ENCODE data around the gene MYO1D.

The MYO1D gene

DNA sequence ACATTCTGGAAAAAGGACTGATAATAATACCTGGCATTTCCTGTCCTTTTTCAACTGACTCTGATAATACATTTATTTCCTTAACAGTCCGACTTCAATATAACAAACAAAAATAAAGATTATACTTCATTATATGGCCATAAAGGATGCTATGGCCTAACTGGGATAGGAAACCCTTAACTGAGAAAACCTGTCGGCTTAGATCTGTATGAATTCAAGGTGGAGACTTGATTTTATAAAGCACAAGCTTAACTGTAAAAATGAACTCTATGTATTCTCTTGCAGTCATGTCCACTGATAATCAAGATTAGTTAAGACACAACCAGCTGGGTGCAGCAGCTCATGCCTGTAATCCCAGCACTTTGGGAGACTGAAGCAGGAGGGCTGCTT lies 102.2 kb downstream of the MYO1D start:
- no peak overlapping the region for H3K27ac ChIP-seq (ENCODE audit: low read depth, low read length)
- peaks cover 0 to 6% (median 5%) of the 10 kb centered on the region in 5 donors for H3K4me1 ChIP-seq (ENCODE audit: control insufficient read depth in 5 of 5, insufficient read depth in 5 of 5, low read length in 5 of 5)
- H3K9me3 ChIP-seq (ENCODE audit: control insufficient read depth in 5 of 5, low read length in 5 of 5) = no peaks in the 10 kb centered on the region
- H3K4me3 ChIP-seq (ENCODE audit: low read depth in 1 of 5, low read length in 5 of 5) = no peak overlapping the region
- H3K36me3 ChIP-seq (ENCODE audit: control insufficient read depth in 5 of 5, insufficient read depth in 5 of 5, low read length in 5 of 5) = peaks cover 0 to 3% (median 0%) of the 10 kb centered on the region in 5 donors
- peaks cover 0 to 4% (median 0%) of the 10 kb centered on the region in 5 donors for H3K27me3 ChIP-seq (ENCODE audit: control insufficient read depth in 5 of 5, insufficient read depth in 4 of 5, low read length in 5 of 5)
- H3K9ac ChIP-seq (ENCODE audit: low read length in 5 of 5) = no peak overlapping the region

DNA sequence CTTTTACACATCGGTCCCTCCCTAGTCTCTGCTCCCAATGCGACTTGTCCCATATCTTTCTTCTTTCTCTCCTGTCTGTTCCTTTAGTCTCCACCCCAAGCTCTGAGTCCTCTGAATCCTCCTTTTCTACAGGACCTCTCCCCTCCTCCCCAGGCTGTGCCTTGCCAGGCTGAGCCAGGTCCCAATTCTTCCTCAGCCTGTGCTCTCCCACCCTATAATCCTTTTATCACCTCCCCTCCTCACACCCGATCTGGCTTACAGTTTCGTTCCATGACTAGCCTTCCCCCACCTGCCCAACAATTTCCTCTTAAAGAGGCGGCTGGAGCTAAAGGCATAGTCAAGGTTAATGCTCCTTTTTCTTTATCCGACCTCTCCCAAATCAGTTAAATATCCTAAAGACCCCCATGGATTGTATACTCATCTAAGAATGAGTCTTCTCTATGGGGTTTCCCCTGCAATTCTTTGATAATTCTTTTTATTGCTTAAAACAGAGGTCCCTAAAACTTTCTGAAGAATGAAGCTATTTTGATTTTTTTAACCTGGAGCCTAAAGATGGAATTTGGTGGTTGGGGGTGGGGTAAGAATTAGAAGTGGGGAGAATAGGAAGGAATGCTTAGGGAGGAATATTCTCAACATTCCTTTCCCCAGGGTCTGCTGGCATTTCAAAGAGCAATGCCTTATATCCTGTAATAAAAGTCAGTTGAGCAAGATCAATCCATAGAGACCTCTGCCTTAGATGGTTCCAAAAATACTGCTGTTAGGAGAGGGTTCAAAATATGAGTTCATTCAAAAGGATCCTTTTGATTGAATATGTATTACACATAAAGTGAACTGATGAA lies 102.8 kb downstream of the MYO1D start:
- H3K27me3 ChIP-seq (ENCODE audit: control insufficient read depth in 5 of 5, insufficient read depth in 4 of 5, low read length in 5 of 5) = peaks cover 0 to 4% (median 0%) of the 10 kb centered on the region in 5 donors
- H3K27ac ChIP-seq (ENCODE audit: low read depth, low read length) = no peak overlapping the region
- peaks cover 0 to 6% (median 5%) of the 10 kb centered on the region in 5 donors for H3K4me1 ChIP-seq (ENCODE audit: control insufficient read depth in 5 of 5, insufficient read depth in 5 of 5, low read length in 5 of 5)
- no peak overlapping the region for H3K9ac ChIP-seq (ENCODE audit: low read length in 5 of 5)
- peaks cover 0 to 3% (median 0%) of the 10 kb centered on the region in 5 donors for H3K36me3 ChIP-seq (ENCODE audit: control insufficient read depth in 5 of 5, insufficient read depth in 5 of 5, low read length in 5 of 5)
- no peak overlapping the region for H3K4me3 ChIP-seq (ENCODE audit: low read depth in 1 of 5, low read length in 5 of 5)
- H3K9me3 ChIP-seq (ENCODE audit: control insufficient read depth in 5 of 5, low read length in 5 of 5) = no peaks in the 10 kb centered on the region

DNA sequence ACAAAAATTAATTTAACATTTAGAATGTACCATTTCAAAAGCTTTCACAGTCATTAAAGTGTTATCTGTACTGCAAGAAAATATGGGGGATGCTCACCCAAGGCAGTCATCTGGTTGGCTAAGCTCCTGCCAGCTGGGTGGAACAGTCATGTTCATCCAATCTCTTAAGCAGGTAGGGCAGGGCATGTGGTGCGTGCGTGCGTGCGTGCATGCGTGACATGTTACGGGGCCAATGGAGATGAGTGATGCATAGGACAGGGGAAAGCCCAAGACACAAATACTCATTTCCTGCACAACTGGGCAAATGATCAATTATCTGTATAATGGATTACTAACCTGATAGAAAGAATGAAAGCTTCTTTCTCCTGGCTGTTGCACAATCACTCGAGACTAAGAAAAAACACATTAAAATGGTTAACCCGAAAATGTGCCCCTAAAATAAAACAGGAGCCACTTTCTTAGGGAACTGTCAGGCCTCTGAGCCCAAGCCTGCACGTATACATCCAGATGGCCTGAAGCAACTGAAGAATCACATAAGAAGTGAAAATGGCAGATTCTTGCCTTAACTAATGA lies 104.4 kb downstream of the MYO1D start:
- no peaks in the 10 kb centered on the region for H3K9me3 ChIP-seq (ENCODE audit: control insufficient read depth in 5 of 5, low read length in 5 of 5)
- H3K9ac ChIP-seq (ENCODE audit: low read length in 5 of 5) = no peak overlapping the region
- H3K4me1 ChIP-seq (ENCODE audit: control insufficient read depth in 5 of 5, insufficient read depth in 5 of 5, low read length in 5 of 5) = peaks cover 0 to 6% (median 5%) of the 10 kb centered on the region in 5 donors
- H3K36me3 ChIP-seq (ENCODE audit: control insufficient read depth in 5 of 5, insufficient read depth in 5 of 5, low read length in 5 of 5) = peaks cover 0 to 8% (median 3%) of the 10 kb centered on the region in 5 donors
- no peak overlapping the region for H3K27ac ChIP-seq (ENCODE audit: low read depth, low read length)
- H3K27me3 ChIP-seq (ENCODE audit: control insufficient read depth in 5 of 5, insufficient read depth in 4 of 5, low read length in 5 of 5) = peaks cover 0 to 4% (median 0%) of the 10 kb centered on the region in 5 donors
- no peak overlapping the region for H3K4me3 ChIP-seq (ENCODE audit: low read depth in 1 of 5, low read length in 5 of 5)

DNA sequence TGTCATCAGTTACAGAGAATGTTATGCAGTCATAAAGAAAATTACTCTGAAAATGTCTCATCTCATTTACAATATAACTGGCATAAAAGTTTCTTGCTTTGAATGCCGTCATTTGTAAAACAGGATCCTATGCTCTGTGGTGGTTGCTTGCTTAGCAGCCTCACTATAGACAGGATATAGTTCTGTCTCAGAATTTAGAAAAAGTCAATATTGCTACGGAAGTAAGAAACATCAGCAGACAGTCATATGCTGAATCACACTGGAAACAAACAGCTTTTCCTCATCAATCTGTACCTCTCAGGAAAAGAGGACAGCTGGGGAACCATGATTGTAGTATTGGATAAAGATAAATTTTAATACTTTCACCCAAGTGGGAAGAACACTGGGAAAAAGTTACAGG lies 105.5 kb downstream of the MYO1D start:
- H3K36me3 ChIP-seq (ENCODE audit: control insufficient read depth in 5 of 5, insufficient read depth in 5 of 5, low read length in 5 of 5) = peaks cover 0 to 14% (median 5%) of the 10 kb centered on the region in 5 donors
- no peak overlapping the region for H3K27ac ChIP-seq (ENCODE audit: low read depth, low read length)
- no peak overlapping the region for H3K4me3 ChIP-seq (ENCODE audit: low read depth in 1 of 5, low read length in 5 of 5)
- no peak overlapping the region for H3K9ac ChIP-seq (ENCODE audit: low read length in 5 of 5)
- H3K4me1 ChIP-seq (ENCODE audit: control insufficient read depth in 5 of 5, insufficient read depth in 5 of 5, low read length in 5 of 5) = peaks cover 0 to 6% (median 5%) of the 10 kb centered on the region in 5 donors
- no peaks in the 10 kb centered on the region for H3K9me3 ChIP-seq (ENCODE audit: control insufficient read depth in 5 of 5, low read length in 5 of 5)
- H3K27me3 ChIP-seq (ENCODE audit: control insufficient read depth in 5 of 5, insufficient read depth in 4 of 5, low read length in 5 of 5) = no peaks in the 10 kb centered on the region

DNA sequence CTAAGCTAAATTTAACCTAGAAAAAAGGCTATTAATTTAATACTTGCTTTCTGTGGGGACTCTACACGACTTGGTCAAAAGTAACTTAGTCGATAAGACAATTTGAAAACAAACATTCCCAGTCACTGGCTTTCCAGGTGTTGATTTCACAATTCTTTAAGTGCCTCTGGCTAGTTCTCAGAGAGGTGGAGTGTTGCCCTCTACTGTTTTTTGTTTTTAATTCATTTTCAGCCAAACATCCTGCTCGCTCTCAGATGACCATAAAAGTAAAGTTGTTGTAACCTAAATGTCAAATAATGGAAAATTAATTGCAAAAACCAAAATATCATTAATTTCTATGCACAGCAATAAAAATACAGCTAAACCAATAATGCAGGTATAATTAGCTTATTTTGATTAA lies 107.1 kb downstream of the MYO1D start:
- no peaks in the 10 kb centered on the region for H3K27me3 ChIP-seq (ENCODE audit: control insufficient read depth in 5 of 5, insufficient read depth in 4 of 5, low read length in 5 of 5)
- no peak overlapping the region for H3K9ac ChIP-seq (ENCODE audit: low read length in 5 of 5)
- no peak overlapping the region for H3K27ac ChIP-seq (ENCODE audit: low read depth, low read length)
- H3K4me3 ChIP-seq (ENCODE audit: low read depth in 1 of 5, low read length in 5 of 5) = no peak overlapping the region
- no peaks in the 10 kb centered on the region for H3K9me3 ChIP-seq (ENCODE audit: control insufficient read depth in 5 of 5, low read length in 5 of 5)
- peaks cover 0 to 6% (median 5%) of the 10 kb centered on the region in 5 donors for H3K4me1 ChIP-seq (ENCODE audit: control insufficient read depth in 5 of 5, insufficient read depth in 5 of 5, low read length in 5 of 5)
- peaks cover 0 to 14% (median 5%) of the 10 kb centered on the region in 5 donors for H3K36me3 ChIP-seq (ENCODE audit: control insufficient read depth in 5 of 5, insufficient read depth in 5 of 5, low read length in 5 of 5)

DNA sequence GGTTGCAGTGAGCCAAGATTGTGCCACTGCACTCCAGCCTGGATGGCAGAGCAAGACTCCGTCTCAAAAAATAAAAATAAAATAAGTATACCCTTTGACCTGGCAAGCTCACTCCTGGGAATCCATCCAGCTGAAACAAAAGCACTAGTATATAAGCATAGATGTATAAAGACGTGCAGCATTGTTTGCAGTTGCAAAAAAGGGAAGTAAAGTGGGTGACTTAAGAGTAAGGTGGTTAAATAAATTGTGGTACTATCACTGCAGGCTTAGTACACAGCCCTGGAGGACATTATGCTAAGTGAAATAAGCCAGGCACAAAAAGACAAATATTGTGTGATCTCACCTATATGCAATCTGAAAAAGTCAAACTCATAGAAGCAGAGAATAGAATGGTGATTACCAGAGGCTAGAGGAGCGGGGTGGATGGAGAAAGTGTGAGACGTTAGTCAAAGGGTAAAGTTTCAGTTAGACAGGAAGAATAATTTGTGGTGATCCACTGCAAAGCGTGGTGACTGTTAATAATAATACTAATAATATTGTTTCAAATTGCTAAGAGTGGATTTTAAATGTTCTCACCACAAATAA lies 113.0 kb downstream of the MYO1D start:
- Histone ChIP-seq H3K36me3 (ENCODE audit: control insufficient read depth in 5 of 5, insufficient read depth in 5 of 5, low read length in 5 of 5) (peaks cover 0 to 21% (median 7%) of the 10 kb centered on the region in 5 donors), H3K27me3 (ENCODE audit: control insufficient read depth in 5 of 5, insufficient read depth in 4 of 5, low read length in 5 of 5) (no peaks in the 10 kb centered on the region), H3K9me3 (ENCODE audit: control insufficient read depth in 5 of 5, low read length in 5 of 5) (no peaks in the 10 kb centered on the region), H3K27ac (ENCODE audit: low read depth, low read length) (no peak overlapping the region), H3K9ac (ENCODE audit: low read length in 5 of 5) (no peak overlapping the region), H3K4me3 (ENCODE audit: low read depth in 1 of 5, low read length in 5 of 5) (no peak overlapping the region), H3K4me1 (ENCODE audit: control insufficient read depth in 5 of 5, insufficient read depth in 5 of 5, low read length in 5 of 5) (no peaks in the 10 kb centered on the region)

DNA sequence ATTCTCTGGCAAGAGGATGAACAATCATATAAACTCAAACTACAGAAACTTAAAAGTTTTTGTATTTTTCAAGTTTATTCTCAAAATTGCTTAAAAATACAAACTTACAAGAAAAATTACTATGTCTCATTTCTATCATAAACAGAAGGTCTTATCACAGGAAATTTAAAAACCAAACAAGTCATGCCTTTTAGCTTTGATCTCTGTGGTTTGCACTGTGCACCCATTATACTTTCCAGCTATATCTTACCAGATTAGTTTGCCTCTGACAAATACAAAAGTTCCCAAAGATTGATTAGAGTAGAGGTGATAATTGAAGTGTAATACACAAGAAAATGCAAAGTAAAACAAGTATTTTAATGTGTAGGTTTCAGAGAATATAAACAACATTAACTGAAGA lies 117.4 kb downstream of the MYO1D start:
- Histone ChIP-seq H3K27ac (ENCODE audit: low read depth, low read length) (no peak overlapping the region), H3K36me3 (ENCODE audit: control insufficient read depth in 5 of 5, insufficient read depth in 5 of 5, low read length in 5 of 5) (peaks cover 0 to 7% (median 3%) of the 10 kb centered on the region in 5 donors), H3K4me1 (ENCODE audit: control insufficient read depth in 5 of 5, insufficient read depth in 5 of 5, low read length in 5 of 5) (peaks cover 0 to 5% (median 0%) of the 10 kb centered on the region in 5 donors), H3K9me3 (ENCODE audit: control insufficient read depth in 5 of 5, low read length in 5 of 5) (no peaks in the 10 kb centered on the region), H3K27me3 (ENCODE audit: control insufficient read depth in 5 of 5, insufficient read depth in 4 of 5, low read length in 5 of 5) (no peaks in the 10 kb centered on the region), H3K4me3 (ENCODE audit: low read depth in 1 of 5, low read length in 5 of 5) (no peak overlapping the region), H3K9ac (ENCODE audit: low read length in 5 of 5) (no peak overlapping the region)

DNA sequence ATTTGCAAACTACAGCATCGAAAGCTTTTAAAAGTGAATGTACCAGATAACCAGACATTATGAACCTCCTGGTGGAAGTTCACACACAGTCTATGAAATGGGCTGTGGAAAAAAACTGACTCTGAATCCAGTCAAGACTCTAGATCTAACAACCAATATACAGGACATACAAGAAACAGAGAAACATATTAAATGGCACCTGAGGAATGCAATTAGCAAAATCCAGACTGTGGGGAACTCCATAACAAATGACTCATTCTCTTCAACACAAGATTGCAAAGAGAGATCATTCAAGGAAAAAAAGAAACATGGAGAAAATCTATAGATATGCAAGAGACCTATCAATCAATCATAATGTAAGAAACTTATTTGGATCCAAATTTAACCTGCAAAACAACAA lies 119.0 kb downstream of the MYO1D start:
- no peak overlapping the region for H3K4me3 ChIP-seq (ENCODE audit: low read depth in 1 of 5, low read length in 5 of 5)
- H3K36me3 ChIP-seq (ENCODE audit: control insufficient read depth in 5 of 5, insufficient read depth in 5 of 5, low read length in 5 of 5) = peaks cover 0 to 7% (median 0%) of the 10 kb centered on the region in 5 donors
- H3K9ac ChIP-seq (ENCODE audit: low read length in 5 of 5) = no peak overlapping the region
- no peak overlapping the region for H3K27ac ChIP-seq (ENCODE audit: low read depth, low read length)
- H3K9me3 ChIP-seq (ENCODE audit: control insufficient read depth in 5 of 5, low read length in 5 of 5) = no peaks in the 10 kb centered on the region
- H3K27me3 ChIP-seq (ENCODE audit: control insufficient read depth in 5 of 5, insufficient read depth in 4 of 5, low read length in 5 of 5) = no peaks in the 10 kb centered on the region
- H3K4me1 ChIP-seq (ENCODE audit: control insufficient read depth in 5 of 5, insufficient read depth in 5 of 5, low read length in 5 of 5) = peaks cover 0 to 5% (median 0%) of the 10 kb centered on the region in 5 donors

DNA sequence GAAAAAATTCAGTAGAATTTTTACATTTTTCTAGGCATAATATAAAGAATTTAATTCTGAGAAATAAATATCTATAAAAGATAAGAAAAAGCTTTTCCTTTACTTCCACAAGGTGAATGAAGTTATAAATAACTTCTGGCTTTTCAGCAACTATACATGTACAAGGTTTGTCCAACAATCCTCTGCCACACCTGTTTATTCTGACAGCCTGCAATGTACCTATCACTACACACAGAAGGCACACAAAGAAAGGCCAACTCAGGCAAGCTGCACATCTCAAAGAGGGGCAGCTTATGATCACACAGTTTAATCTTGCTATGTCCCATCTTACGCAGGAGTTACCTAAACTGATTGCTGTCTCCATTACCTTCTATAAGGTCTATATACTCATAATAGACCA lies 120.2 kb downstream of the MYO1D start:
- H3K4me3 ChIP-seq (ENCODE audit: low read depth in 1 of 5, low read length in 5 of 5) = no peak overlapping the region
- peaks cover 0 to 5% (median 0%) of the 10 kb centered on the region in 5 donors for H3K4me1 ChIP-seq (ENCODE audit: control insufficient read depth in 5 of 5, insufficient read depth in 5 of 5, low read length in 5 of 5)
- H3K27me3 ChIP-seq (ENCODE audit: control insufficient read depth in 5 of 5, insufficient read depth in 4 of 5, low read length in 5 of 5) = no peaks in the 10 kb centered on the region
- H3K27ac ChIP-seq (ENCODE audit: low read depth, low read length) = no peak overlapping the region
- H3K36me3 ChIP-seq (ENCODE audit: control insufficient read depth in 5 of 5, insufficient read depth in 5 of 5, low read length in 5 of 5) = peaks cover 0 to 7% (median 0%) of the 10 kb centered on the region in 5 donors
- no peak overlapping the region for H3K9ac ChIP-seq (ENCODE audit: low read length in 5 of 5)
- no peaks in the 10 kb centered on the region for H3K9me3 ChIP-seq (ENCODE audit: control insufficient read depth in 5 of 5, low read length in 5 of 5)
